H7 (cell line): ENCODE results near the gene MAPK8IP1. TPM values are rescaled to one million over a fixed set of nuclear protein-coding genes. Genes with fewer than 3 reads are reported as not detected.

ENCODE experiments used
- DNase-seq: peaks from one replicate; pipeline ENCODE4 v3.0.0; 2012
- H3K27me3 ChIP-seq: 2 replicates; pipeline ENCODE4 v1.6.0; 2011; ENCODE audit warnings: mild to moderate bottlenecking, low read length; ENCODE audit not compliant: control insufficient read depth, insufficient read depth
- H3K36me3 ChIP-seq: replicated peaks from 2 replicates; pipeline ENCODE4 v1.5.1; 2011; ENCODE audit warnings: low read length; ENCODE audit not compliant: control insufficient read depth, insufficient read depth
- H3K4me3 ChIP-seq: 2 replicates; pipeline ENCODE4 v1.5.1; 2011; ENCODE audit warnings: low read depth, mild to moderate bottlenecking, control low read depth, low read length, moderate library complexity; ENCODE audit not compliant: insufficient read depth
- total RNA-seq: library from RNA; depleted of rRNA; stranded (reverse); fragments of >200 nt; shearing (Covaris generic); gene quantifications from 2 replicates; pipeline ENCODE4 v1.2.3, GENCODE V29; 2014

Gene MAPK8IP1
- total RNA-seq, 1 experiment from 2014 or later: 15.3 TPM

DNA sequence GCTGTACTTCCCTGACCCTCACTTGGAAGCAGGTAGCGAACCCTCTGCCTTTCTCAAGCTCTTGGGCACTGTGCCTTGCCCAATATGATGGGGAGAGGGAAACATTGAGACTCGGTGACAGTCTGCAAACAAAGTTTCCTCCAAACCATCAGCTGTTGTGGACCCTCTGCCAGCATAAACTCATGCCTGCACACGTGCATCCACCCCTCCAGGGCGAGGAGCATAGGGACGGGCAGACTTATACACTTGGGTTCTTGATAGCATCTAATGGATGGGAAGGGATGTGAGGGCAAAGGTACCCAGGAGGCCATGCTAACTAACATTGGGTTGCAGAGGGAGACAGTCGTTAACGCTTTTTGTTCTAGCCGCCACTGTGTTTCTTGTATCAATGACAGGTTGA lies 8.2 kb upstream of the MAPK8IP1 start:
- DNase-seq: no peak
- H3K36me3 ChIP-seq: peaks cover 8% of the 10 kb centered on the region
- H3K4me3 ChIP-seq: no peak overlapping the region
- H3K27me3 ChIP-seq: no peaks in the 10 kb centered on the region

DNA sequence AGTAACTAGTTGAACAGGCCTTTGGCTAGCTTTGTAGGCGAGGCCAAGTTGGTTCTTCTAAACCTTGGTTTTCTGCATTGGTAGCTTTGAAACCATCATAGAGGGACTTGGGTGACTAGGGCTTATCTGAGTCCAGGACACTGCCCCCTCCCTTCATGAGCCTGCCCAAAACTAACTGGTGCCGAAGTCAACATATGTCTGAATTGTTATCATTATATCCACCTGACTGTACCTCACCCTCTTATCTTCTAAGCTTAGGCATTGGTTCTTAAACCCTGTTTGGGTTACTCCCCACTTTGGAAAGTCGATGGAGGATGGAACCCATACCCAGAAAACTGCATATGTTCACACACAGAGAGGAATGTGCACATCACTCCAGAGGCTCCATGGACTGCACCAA lies 7.6 kb upstream of the MAPK8IP1 start:
- no peak for DNase-seq
- Histone ChIP-seq H3K4me3 (no peak overlapping the region), H3K36me3 (peaks cover 8% of the 10 kb centered on the region), H3K27me3 (no peaks in the 10 kb centered on the region)

DNA sequence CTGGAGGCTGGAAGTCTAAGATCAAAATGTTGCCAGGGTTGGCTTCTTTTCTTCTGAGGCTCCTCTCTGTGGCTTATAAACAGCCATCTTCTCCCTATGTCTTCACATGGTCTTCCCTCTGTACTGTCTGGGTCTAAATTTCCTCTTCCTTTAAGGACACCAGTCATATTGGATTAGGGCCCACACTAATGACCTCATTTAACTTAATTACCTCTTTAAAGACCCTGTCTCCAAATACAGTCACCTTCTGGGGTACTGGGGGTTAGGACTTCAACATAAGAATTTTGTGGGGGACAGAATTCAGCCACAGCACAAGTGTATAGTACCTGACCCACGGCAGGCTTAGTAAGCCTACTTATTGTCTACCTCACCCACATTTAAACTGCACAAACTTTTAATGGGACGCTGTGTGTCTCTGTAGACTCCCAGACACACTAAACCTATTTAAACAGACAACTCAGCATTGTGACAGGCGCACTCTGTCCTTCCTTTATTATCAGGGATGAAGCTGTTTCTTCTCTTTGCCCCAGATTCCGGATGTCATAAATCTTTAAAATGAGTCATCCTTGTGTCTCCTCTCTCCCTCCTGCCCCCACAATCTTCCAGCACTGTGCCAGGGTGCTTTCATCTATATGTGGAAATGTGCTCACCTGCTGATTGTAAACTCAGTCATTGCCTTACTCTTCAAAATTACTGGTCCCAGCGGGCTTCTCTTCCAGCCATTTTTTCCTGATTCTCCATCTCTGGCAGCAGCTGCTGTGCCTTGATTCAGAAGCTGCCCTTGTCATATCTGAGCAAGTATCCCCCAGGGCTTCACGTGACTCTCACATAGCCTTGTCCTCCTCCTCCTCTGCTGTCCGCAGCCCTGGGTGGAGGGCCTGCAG lies 5.4 kb upstream of the MAPK8IP1 start:
- no peak for DNase-seq
- peaks cover 7% of the 10 kb centered on the region for H3K36me3 ChIP-seq
- no peak overlapping the region for H3K4me3 ChIP-seq
- no peaks in the 10 kb centered on the region for H3K27me3 ChIP-seq

DNA sequence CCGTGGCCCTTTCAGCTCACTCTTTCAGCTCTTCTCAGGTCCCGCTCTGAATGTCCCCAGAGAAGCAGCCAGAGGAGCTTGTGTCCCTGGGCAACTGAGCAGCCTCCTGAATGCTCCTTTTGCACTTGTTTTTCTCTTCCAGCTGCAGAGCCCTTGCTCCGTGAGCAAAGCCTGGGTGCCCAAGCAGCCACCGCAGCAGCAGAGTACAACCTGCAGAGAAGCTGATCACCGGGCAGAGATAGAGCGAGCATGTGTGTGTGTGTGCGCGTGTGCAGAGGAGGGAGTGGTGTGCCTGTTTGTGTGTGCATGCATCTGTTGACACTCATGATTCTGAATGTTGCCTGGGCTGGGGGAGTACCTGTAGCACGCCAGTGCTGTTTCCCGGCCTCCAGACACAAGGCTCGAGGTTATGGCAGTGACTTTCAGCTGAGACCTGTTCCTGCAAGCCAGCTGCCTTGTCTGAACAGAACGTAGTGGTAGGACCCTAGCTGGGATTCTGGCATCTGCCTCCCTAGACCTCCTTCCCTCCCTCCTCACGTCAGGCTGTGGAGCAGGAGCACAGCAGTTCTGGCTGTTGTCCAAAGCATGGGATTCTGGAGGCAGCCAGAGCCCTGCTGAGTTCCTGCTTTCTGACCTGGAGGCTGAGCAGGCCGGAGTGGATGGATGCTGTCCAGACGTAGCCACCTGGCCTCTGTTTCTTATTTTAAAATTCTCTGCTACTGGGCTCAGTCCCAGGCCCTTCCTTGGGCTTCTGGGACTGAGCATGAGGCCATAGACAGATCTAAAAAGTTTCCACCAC lies 4.5 kb upstream of the MAPK8IP1 start:
- Histone ChIP-seq H3K27me3 (peaks cover 3% of the 10 kb centered on the region; the same call in 1 of the 2 replicates), H3K4me3 (no peak overlapping the region), H3K36me3 (peaks cover 7% of the 10 kb centered on the region)
- no peak for DNase-seq

DNA sequence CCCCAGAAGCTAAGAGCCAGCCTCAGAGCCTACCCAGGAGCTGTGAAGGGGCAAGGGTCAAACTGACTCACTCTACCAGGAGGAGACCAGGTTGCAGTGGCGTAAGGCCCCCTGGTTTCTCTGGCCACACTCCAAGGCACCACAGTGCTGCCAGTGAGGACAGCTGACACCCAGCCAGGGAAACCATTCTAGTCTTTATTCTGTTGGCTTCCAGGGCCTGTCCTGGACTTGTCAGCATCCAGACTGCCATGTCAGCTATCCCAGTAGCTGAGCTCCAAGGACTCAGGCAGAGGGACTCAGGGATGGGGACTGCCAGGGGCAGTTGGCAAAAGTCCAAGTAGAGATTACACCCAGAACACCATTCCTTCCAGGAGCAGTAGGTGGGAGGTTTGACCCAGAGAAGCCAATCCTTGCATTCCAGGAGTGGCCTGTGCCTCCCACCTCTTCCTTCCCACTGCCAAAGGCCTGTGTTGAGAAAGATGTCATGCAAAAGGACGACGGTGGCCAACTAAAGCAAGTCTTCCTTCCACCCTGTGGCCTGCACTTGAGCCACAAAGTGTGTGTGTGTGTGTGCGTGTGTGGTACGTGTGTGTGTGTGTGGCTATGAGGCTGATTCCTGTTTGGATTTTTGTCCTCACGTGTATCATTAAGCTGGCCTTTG lies 3.6 kb upstream of the MAPK8IP1 start:
- no peak for DNase-seq
- H3K27me3 ChIP-seq: peaks cover 9% of the 10 kb centered on the region; the same call in 1 of the 2 replicates
- peaks cover 7% of the 10 kb centered on the region for H3K36me3 ChIP-seq
- H3K4me3 ChIP-seq: no peak overlapping the region

DNA sequence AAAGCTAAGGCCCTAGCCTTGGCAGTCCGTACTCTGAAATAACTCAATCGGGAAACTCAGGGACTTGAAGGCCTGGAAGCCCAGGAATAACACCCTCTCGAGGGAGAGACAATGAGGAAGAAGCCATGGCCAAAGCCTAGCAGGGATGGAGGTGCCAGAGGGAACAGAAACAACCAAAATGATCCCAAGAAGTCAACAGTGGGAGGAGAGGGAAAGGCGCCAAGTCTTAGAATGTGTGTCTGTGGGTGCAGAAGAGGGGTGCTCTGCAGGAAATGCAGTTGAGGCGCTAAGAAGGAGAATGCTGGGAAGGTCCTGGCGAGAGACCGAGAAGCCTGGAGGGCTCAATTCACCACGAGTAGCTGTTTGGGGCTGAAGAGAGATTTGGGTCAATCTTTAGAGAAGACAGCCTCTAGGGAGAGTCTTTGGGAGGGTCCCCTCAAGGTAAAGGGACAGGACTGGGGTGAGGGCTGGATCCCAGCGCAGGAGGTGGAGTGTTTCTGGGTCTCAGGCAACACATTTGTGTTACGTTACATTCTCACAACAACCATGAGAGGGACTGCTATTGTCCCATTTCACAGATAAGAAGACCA lies 760 bp upstream of the MAPK8IP1 start:
- Histone ChIP-seq H3K36me3 (peaks cover 7% of the 10 kb centered on the region), H3K4me3 (no peak overlapping the region), H3K27me3 (peaks cover 9% of the 10 kb centered on the region; the same call in 1 of the 2 replicates)
- no peak for DNase-seq

DNA sequence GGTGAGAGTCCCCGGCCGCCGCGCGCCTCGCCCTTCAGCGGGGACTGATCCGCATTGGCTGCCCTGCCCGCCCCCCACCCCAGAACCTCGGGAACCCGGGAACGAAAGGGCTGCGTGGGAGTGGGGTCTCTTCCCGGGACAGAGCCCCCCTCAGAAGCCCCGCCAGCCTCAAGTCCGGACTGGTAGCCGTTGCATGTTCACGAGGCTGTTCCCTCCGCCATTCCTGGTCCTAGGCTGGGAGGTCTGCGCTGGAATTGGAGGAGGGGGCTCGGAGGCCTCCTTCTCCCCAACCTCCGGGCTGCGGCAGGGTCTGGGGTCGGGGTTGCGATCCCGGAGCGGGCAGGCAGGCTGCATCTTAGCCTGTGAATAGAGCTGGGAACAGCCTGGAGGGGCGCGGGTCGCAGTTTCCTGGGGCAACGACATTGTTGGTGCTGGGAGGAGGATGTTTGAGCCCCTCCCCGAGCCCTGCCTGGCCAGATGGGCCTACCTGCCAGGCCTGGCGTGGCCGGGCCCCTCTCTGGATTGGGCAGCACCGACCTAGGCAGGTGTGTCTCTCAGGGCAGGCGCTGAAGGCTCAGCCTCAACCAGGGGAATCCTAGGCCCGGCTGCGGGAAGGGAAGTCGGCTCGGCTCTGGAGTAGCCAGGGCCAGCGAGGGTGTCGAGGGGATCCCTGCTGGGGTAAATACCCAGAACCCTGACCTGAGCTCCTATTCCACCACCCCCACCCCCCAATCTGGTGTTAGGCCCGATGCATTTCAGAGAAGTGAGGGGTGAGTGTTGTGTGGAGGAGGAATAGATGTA lies 670 bp downstream of the MAPK8IP1 start:
- peak; percentile 93 for DNase-seq
- peaks cover 3% of the 10 kb centered on the region for H3K36me3 ChIP-seq
- H3K4me3 ChIP-seq: peak overlapping the region; percentile 61
- H3K27me3 ChIP-seq: peaks cover 9% of the 10 kb centered on the region; the same call in 1 of the 2 replicates

DNA sequence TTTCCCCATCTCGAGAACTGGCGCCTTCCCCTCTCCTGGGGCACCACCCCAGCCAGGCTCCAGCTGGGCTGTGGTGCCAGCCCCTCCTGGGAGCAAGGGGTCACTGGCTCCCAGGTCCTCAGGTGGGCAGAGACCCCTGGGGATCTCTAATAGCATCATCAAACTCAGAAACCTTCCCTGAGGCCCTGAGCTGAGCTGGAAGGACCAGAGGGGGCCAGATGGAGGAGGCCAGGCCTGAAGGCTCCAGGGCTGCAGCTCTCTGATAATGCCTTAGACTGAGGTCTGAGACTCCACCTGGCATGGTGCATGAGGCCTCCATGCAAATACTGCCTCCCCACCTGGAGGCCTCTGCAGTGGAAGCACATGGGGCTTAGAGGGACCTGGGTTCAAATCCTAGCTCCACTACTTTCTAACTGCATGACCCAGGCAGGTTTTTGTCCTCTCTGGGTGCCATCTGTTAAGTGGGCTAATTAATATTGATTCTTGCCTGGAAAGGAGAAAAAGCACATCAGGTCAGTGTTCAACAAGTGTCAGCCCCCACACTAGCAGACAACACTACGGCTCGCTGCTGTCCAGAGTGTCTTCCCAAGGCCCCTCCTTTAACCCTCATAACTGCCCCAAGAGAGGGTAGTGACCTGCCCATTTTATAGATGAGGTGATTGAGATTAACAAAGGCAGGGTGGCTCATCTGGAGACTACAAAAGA lies 1.5 kb downstream of the MAPK8IP1 start:
- no peak for DNase-seq
- Histone ChIP-seq H3K4me3 (no peak overlapping the region), H3K36me3 (0 out of 2 replicates have a peak, but pooled peaks cover under 1% of the 10 kb centered on the region), H3K27me3 (peaks cover 9% of the 10 kb centered on the region; the same call in 1 of the 2 replicates)

DNA sequence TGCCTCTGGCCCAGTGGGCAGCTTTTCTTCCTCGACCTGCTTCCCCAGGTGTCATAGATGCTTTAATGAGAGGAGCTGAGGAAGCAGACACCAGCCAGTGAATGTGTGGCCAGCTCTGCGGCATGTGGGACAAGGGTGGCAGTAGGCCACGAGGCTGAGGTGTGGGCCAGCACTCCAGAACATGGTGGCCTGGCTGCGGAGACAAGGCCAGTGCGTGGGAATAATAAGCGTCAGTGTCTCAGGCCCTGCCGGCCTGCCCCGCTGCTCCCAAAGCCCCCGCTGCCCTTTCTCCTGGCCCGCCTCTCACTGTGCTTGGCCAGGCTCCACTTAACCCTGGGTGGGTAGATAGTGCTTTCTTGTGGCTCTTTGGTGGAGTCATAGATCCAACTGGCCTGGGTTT lies 2.1 kb downstream of the MAPK8IP1 start:
- DNase-seq: no peak
- Histone ChIP-seq H3K27me3 (peaks cover 9% of the 10 kb centered on the region; the same call in 1 of the 2 replicates), H3K4me3 (no peak overlapping the region), H3K36me3 (no peaks in the 10 kb centered on the region)

DNA sequence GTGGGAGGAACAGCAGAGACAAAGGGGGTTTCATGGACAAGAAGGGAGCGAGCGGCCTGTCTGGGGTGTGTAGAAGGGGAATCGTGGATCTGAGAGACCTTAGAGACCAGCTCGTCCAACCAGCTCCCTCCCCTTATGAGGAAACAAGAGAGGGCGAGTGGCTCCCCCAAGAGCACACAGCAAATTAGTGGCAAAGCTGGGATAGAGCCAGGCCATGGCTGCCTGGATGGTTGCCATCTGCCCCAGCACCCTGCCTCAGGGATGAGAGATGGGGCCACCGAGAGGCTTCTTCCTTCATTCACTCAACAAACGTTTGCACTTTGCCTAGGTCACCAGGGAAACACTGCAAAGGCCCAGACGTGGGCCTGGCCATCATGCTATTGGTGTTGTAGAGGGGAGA lies 4.1 kb downstream of the MAPK8IP1 start:
- Histone ChIP-seq H3K4me3 (no peak overlapping the region), H3K36me3 (no peaks in the 10 kb centered on the region), H3K27me3 (peaks cover 9% of the 10 kb centered on the region; the same call in 1 of the 2 replicates)
- no peak for DNase-seq

DNA sequence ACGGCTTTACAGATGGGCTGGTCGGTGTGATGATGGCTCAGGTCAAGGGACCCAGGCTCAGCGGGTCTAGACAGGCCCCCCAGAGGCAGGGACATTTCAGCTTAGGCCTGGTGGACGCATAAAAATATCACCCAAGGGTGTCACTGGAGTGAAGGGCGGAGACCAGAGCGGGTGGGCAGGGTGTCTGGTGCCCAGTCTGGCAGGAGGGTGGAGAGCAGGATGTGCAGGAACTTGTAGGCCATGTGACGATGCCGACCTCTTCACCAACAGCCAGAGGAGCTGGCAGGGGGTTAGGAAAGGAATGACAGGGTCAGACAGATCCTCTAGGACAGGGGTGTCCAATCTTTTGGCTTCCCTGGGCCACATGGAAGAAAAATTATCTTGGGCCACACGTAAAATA lies 4.5 kb downstream of the MAPK8IP1 start:
- no peak for DNase-seq
- H3K27me3 ChIP-seq: peaks cover 9% of the 10 kb centered on the region; the same call in 1 of the 2 replicates

DNA sequence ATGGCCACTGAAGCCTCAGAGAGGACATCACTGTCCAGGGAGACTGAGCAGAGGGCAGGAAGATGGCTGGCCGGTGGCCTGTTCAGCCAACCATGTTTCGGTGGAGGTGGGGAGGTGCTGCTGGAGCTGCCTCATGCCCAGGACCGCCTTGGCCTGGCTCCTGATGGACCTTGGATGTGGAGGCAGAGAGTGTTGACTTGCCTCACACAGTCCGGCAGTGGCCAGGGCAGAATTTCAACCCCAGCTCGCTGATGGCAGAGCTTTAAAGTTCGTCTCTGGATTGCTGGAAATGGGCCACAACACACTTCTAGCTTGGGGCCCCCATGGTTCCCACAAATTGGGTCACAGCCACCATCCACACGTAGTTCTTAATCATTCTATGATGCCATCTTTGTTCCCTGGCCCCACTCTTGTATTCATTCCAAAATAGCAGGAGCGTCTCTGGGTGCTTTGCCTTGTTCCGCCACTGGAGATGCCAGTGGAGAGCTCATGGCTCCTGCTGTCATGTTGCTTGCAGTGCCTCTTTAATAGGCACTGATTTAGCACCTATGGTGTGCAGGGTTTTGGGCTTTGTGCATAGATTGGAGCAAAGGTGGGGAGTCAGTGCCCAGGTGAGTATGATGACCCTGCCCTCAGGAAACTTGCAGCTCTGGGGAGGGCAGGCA lies 5.6 kb downstream of the MAPK8IP1 start:
- DNase-seq: peak; percentile 44
- Histone ChIP-seq H3K4me3 (no peak overlapping the region), H3K27me3 (peaks cover 5% of the 10 kb centered on the region; the same call in 1 of the 2 replicates), H3K36me3 (no peaks in the 10 kb centered on the region)

More for the DNA sequence above, 4.5 kb downstream of the MAPK8IP1 start:
- no peaks in the 10 kb centered on the region for H3K36me3 ChIP-seq
- no peak overlapping the region for H3K4me3 ChIP-seq
